Bronchial epithelial cell (primary cell): ENCODE measurements around the gene SRPK2. TPM values are rescaled to one million over a fixed set of nuclear protein-coding genes. Genes with fewer than 3 reads are reported as not detected.
"Not testable (repeated sequence)": the region's sequence is repeated elsewhere in the genome, so short reads cannot be mapped to it uniquely, and the experiment has no call there.

Source experiments
- DNase-seq: peaks from one replicate; pipeline ENCODE4 v3.0.0-alpha.2; 2010; ENCODE audit warnings: low read depth
- FAIRE-seq: peaks from 2 replicates; lab custom pipeline; 2011; peaks lifted over from hg19 to GRCh38; lab: Jason Lieb, UNC
- H3K27me3 ChIP-seq: 2 replicates; pipeline ENCODE4 v1.5.1; 2011; ENCODE audit warnings: low read length; ENCODE audit not compliant: control insufficient read depth, insufficient read depth
- H3K36me3 ChIP-seq: 2 replicates; pipeline ENCODE4 v1.5.1; 2011; ENCODE audit warnings: low read length; ENCODE audit not compliant: control insufficient read depth, insufficient read depth
- H3K4me3 ChIP-seq: 2 replicates; pipeline ENCODE4 v1.5.1; 2011; ENCODE audit warnings: mild to moderate bottlenecking, low read depth, low read length, control low read depth
- total RNA-seq: library from RNA; depleted of rRNA; stranded (reverse); fragments of >200 nt; gene quantifications from 2 replicates; pipeline ENCODE4 v1.2.1, GENCODE V29; 2014
- TF ChIP-seq, protein P1 (sequence below): IDR thresholded peaks from 2 replicates; pipeline ENCODE4 v1.5.1; 2011; ENCODE audit warnings: mild to moderate bottlenecking, moderate library complexity, low read length, control low read depth, inconsistent platforms; ENCODE audit not compliant: insufficient read depth, severe bottlenecking

SRPK2 gene
- total RNA-seq, 1 donor from 2014 or later = 43.4 TPM

DNA sequence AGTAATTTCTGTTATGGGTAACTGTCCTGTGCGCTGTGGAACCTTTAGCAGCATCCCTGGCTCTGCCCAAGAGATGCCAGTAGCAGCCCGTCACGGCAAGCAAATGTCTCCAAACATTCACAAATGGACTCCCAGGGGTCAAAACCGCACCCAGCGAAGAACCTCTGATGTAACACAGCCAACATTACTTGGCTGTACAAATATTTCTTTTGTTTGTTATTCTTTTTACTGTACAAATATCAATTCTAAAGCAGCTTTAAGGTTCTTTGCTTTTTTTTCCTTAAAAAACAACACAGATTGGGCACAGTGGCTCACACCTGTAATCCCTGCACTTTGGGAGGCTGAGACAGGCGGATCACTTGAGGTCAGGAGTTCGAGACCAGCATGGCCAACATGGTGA lies 192.2 kb downstream of the SRPK2 start:
- FAIRE-seq (no peak), DNase-seq (no peak)
- H3K27me3 ChIP-seq = no peaks in the 10 kb centered on the region
- no peaks in the 10 kb centered on the region for H3K36me3 ChIP-seq
- no peak overlapping the region for H3K4me3 ChIP-seq
- TF ChIP-seq, protein P1, sequence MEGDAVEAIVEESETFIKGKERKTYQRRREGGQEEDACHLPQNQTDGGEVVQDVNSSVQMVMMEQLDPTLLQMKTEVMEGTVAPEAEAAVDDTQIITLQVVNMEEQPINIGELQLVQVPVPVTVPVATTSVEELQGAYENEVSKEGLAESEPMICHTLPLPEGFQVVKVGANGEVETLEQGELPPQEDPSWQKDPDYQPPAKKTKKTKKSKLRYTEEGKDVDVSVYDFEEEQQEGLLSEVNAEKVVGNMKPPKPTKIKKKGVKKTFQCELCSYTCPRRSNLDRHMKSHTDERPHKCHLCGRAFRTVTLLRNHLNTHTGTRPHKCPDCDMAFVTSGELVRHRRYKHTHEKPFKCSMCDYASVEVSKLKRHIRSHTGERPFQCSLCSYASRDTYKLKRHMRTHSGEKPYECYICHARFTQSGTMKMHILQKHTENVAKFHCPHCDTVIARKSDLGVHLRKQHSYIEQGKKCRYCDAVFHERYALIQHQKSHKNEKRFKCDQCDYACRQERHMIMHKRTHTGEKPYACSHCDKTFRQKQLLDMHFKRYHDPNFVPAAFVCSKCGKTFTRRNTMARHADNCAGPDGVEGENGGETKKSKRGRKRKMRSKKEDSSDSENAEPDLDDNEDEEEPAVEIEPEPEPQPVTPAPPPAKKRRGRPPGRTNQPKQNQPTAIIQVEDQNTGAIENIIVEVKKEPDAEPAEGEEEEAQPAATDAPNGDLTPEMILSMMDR = no peak

DNA sequence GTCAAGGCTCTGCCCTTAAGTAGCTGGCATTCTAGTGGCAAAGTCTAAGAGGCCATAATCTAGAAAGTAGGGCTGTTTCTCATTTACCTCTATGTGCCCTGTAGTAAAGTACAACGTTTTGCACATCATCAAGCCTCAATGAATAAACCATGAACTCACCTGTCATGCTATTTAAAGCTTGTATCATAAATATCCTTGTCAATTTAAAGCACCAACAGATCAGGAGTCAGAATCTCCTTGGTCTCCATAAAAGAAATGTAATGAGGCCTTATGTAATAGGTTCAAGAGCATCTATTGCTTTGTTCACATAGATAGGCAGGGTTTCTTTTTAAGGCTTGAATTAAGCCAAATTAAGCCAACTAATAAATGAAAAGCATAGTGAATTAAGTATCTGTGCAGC lies 192.8 kb downstream of the SRPK2 start:
- TF ChIP-seq, protein P1 = no peak
- no peaks in the 10 kb centered on the region for H3K36me3 ChIP-seq
- no peak for FAIRE-seq
- DNase-seq = no peak
- no peaks in the 10 kb centered on the region for H3K27me3 ChIP-seq
- no peak overlapping the region for H3K4me3 ChIP-seq

DNA sequence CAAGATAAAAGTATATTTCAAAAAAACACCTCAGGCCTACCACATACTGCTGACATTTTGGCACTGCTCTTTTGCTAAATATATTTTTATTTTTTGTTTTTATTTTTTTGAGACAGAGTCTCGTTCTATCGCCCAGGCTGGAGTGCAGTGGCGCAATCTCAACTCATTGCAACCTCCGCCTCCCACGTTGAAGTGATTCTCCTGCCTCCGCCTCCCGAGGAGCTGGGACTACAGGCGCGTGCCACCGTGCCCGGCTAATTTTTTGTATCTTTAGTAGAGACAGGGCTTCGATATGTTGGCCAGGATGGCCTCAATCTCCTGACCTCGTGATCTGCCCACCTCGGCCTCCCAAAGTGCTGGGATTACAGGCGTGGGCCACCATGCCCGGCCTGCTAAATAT lies 193.8 kb downstream of the SRPK2 start:
- not testable (repeated sequence) for H3K36me3 ChIP-seq, FAIRE-seq, DNase-seq, H3K27me3 ChIP-seq, H3K4me3 ChIP-seq

DNA sequence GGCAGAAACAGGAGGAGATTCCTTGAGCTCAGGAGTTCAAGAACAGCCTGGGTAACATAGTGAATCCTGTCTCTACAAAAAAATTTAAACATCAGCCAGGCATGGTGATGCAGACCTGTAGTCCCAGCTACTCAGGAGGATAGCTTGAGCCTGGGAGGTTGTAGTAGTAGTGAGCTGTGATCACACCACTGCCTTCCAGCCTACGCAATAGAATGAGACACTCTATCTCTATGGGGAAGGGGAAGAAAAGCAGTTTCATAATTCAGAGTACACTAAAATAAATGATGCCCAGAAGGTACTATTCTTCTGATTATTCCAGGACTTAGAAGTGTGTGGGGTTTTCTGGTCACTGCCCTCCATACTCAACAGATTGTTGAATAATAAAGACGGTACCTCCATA lies 197.4 kb downstream of the SRPK2 start:
- DNase-seq = no peak
- TF ChIP-seq, protein P1 = no peak
- no peak for FAIRE-seq
- Histone ChIP-seq H3K36me3 (no peaks in the 10 kb centered on the region), H3K4me3 (no peak overlapping the region), H3K27me3 (no peaks in the 10 kb centered on the region)

DNA sequence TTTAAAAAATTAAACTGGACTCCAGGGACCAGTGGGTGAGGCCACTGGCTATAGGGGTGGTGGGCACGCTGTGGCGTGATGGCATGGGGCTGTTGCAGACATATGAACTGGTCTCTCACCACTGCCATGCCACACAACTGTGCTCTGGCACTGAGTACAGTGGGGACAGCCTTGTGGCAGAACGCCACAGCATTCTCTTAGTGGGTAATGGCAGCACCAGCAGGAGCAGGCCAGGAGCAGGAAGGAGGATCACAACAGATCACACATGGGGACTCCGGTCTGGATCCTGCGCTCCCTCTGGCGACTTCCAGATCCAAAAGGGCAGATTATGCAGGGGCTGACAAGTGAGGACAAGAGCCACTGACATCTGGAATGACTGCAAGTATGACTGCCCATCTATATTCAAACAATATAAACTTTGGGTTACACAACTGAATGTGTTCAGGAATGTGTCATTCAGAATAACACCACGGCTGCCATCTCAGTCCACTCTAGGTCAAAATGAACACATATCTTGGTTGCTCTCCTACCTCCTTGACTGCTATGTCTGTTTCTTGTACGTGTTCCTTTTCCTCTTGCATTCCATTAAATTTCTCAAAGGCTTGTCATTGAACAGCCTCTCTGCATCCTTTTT lies 198.7 kb downstream of the SRPK2 start:
- DNase-seq = peak; percentile 39
- no peak for FAIRE-seq
- TF ChIP-seq, protein P1 = no peak
- Histone ChIP-seq H3K27me3 (no peaks in the 10 kb centered on the region), H3K4me3 (no peak overlapping the region), H3K36me3 (no peaks in the 10 kb centered on the region)

DNA sequence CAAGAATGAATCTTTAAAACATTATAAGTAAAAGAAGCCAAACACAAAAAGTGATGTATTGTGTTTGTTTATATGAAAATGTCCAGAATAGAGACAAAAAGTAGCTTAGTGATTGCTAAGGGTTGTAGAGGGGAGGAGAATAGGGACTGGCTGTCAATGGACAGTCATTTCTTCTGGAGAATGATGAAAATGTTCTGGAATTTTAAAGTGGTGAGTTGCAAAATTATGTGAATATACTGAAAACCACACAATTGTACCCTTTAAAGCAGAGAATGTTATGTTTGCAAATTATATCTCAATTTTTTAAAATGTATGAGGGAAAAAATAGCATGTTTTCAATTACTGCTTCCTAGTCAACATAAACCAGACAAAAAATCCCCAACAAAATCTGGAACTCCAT lies 200.5 kb downstream of the SRPK2 start:
- DNase-seq (no peak), FAIRE-seq (no peak)
- Histone ChIP-seq H3K36me3 (no peaks in the 10 kb centered on the region), H3K27me3 (no peaks in the 10 kb centered on the region), H3K4me3 (no peak overlapping the region)
- TF ChIP-seq, protein P1 = no peak
